Tibial artery (tissue), 4 donors: ENCODE data around the gene GAS7.
"Not testable (repeated sequence)": the region's sequence is repeated elsewhere in the genome, so short reads cannot be mapped to it uniquely, and the experiment has no call there.

ENCODE experiments used
- DNase-seq, 2 donors: peaks; one replicate each; pipeline ENCODE4 v3.0.0-alpha.2; 2019
- H3K27ac ChIP-seq, 2 donors: fragments of 200-600 bp; sonication (generic) in 1 of 2; 1 replicate in 1 of 2; 2 replicates in 1 of 2; pipeline ENCODE4 v1.5.1; 2018 to 2019; ENCODE audit warnings: mild to moderate bottlenecking in 1 of 2
- H3K27me3 ChIP-seq, 2 donors: fragments of 200-600 bp; sonication (generic) in 1 of 2; one replicate each; pipeline versions ENCODE4 v1.5.1 to v1.6.0; 2016 to 2019
- H3K36me3 ChIP-seq, 3 donors: fragments of 200-600 bp; sonication (generic) in 2 of 3; one replicate each; pipeline ENCODE4 v1.5.1; 2016 to 2019; ENCODE audit warnings: mild to moderate bottlenecking in 2 of 3
- H3K4me1 ChIP-seq, 4 donors: fragments of 200-600 bp; sonication (generic) in 2 of 4; 1 replicate in 3 of 4; 2 replicates in 1 of 4; pipeline ENCODE4 v1.5.1; 2016 to 2019
- H3K4me3 ChIP-seq, 2 donors: fragments of 200-600 bp; sonication (generic) in 1 of 2; 1 replicate in 1 of 2; 2 replicates in 1 of 2; pipeline ENCODE4 v1.5.1; 2018 to 2019; ENCODE audit warnings: mild to moderate bottlenecking in 2 of 2
- H3K9me3 ChIP-seq, 3 donors: fragments of 200-600 bp; sonication (generic) in 1 of 3; one replicate each; pipeline ENCODE4 v1.5.1; 2016 to 2019
- CTCF ChIP-seq, 2 experiments: fragments of 200-600 bp in 1 of 2; fragments of 450-650 bp in 1 of 2; IDR thresholded peaks; one replicate each; pipeline ENCODE4 v1.5.1; 2017 to 2019; ENCODE audit warnings: antibody characterized with exemption in 2 of 2, mild to moderate bottlenecking in 1 of 2, moderate library complexity in 1 of 2
- intact Hi-C: fragments of 100-400 bp; cut with DNase I; formaldehyde crosslinking; loops from one replicate; pipeline ENCODE4 v1.15.0; 2023; ENCODE audit warnings: low total_unique reads

GAS7 gene

GRCh38 chr17:10013365-10014112 is 184.9 kb downstream of the GAS7 start:
- intact Hi-C loops: no loop called here
- peak in 1 of 2 donors; percentile 54 for DNase-seq
- no peak overlapping the region for H3K27ac ChIP-seq
- no peaks in the 10 kb centered on the region for H3K9me3 ChIP-seq
- no peaks in the 10 kb centered on the region for H3K27me3 ChIP-seq
- no peak for TF ChIP-seq CTCF (IDR thresholded peaks at IDR 0.05)
- H3K4me1 ChIP-seq: no peaks in the 10 kb centered on the region
- no peak overlapping the region for H3K4me3 ChIP-seq
- H3K36me3 ChIP-seq: no peaks in the 10 kb centered on the region

- H3K9me3 ChIP-seq: no peaks in the 10 kb centered on the region
- intact Hi-C loops: no loop called here
- H3K36me3 ChIP-seq: no peaks in the 10 kb centered on the region
- no peak overlapping the region for H3K4me3 ChIP-seq
- H3K27me3 ChIP-seq: no peaks in the 10 kb centered on the region
- H3K27ac ChIP-seq: no peak overlapping the region
- no peak for DNase-seq
- H3K4me1 ChIP-seq: no peaks in the 10 kb centered on the region
- TF ChIP-seq CTCF (IDR thresholded peaks at IDR 0.05): no peak
Measured at GRCh38 chr17:10010752-10011151, 187.7 kb downstream of the GAS7 start.

DNA sequence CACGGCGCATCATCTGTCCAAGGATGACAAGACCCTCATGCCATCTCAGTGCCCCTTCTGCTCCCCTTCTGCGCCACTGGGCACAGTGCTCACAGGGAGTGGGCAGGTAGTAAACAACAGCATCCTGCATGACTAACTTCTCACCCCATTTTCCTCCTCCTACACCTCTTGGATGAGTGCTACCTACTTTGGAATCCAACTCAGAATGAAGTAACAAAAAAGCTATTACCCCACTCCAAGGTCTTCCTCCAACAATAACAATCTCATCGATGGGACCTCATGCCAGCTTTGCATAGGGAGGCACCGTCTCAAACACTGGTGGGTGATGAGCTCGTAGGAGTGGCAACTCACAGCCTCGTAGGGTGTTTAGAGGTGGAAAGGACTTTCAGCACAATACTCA is 194.7 kb downstream of the GAS7 start:
- intact Hi-C loops: no loop called here
- no peak for TF ChIP-seq CTCF (IDR thresholded peaks at IDR 0.05)
- Histone ChIP-seq H3K4me3 (no peak overlapping the region), H3K27ac (no peak overlapping the region), H3K4me1 (no peaks in the 10 kb centered on the region), H3K27me3 (no peaks in the 10 kb centered on the region), H3K36me3 (no peaks in the 10 kb centered on the region), H3K9me3 (no peaks in the 10 kb centered on the region)
- DNase-seq: peak in 1 of 2 donors; percentile 40

DNA sequence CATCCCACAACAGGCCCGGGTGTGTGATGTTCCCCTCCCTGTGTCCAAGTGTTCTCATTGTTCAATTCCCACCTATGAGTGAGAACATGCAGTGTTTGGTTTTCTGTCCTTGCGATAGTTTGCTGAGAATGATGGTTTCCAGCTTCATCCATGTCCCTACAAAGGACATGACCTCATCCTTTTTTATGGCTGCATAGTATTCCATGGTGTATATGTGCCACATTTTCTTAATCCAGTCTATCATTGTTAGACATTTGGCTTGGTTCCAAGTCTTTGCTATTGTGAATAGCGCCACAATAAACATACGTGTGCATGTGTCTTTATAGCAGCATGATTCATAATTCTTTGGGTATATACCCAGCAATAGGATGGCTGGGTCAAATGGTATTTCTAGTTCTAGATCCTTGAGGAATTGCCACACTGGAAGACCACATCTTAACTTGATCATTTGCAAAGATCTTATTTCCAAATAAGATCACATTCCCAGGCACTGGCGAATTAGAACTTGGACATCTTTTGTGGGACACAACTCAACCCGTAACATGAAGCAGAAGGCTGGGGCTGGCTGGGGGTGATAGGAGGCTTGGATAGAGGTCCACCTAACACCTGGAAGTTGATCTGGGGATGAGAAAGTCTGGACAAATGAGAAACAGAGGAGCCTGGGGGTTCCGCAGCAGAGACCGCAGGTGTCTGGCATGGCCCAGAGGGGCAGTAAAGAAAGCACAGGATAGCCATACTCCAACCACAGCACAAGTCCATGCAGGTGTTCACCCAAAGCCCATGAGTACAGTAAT is 195.6 kb downstream of the GAS7 start:
- DNase-seq: peak in 1 of 2 donors; percentile 6
- H3K27ac ChIP-seq, H3K27me3 ChIP-seq, H3K9me3 ChIP-seq, H3K4me1 ChIP-seq, H3K4me3 ChIP-seq, H3K36me3 ChIP-seq, intact Hi-C loops: not testable (repeated sequence)

- no peaks in the 10 kb centered on the region for H3K4me1 ChIP-seq
- intact Hi-C loops: no loop called here
- H3K4me3 ChIP-seq: no peak overlapping the region
- no peaks in the 10 kb centered on the region for H3K9me3 ChIP-seq
- no peaks in the 10 kb centered on the region for H3K27me3 ChIP-seq
- TF ChIP-seq CTCF (IDR thresholded peaks at IDR 0.05): no peak
- no peak overlapping the region for H3K27ac ChIP-seq
- H3K36me3 ChIP-seq: no peaks in the 10 kb centered on the region
- DNase-seq: peak in 1 of 2 donors; percentile 45
Measured at GRCh38 chr17:10001306-10001873, 197.0 kb downstream of the GAS7 start.
